ENCODE results near the gene KCNMB1. TPM values are rescaled to one million over a fixed set of nuclear protein-coding genes. Genes with fewer than 3 reads are reported as not detected.

The KCNMB1 gene
- polyA plus RNA-seq, 1 donor from 2014 or later = not detected

- Histone ChIP-seq H4K20me1 (ENCODE audit: insufficient read depth) (no peaks in the 10 kb centered on the region), H3K4me2 (ENCODE audit: low read length) (no peak overlapping the region), H3K27me3 (ENCODE audit: insufficient read depth, low read depth, low read length) (no peaks in the 10 kb centered on the region), H3K4me3 (ENCODE audit: low read length) (no peak overlapping the region), H3K27ac (ENCODE audit: low read length) (no peak overlapping the region), H3K79me2 (replicated peaks; ENCODE audit: insufficient read depth, low read length) (no peaks in the 10 kb centered on the region), H3K9me2 (ENCODE audit: insufficient read depth, low read length) (no peaks in the 10 kb centered on the region), H3K36me3 (ENCODE audit: insufficient read depth, low read length) (no peaks in the 10 kb centered on the region), H3K9me3 (ENCODE audit: low read length) (no peaks in the 10 kb centered on the region), H2AFZ (ENCODE audit: low read depth, low read length) (no peak overlapping the region), H3K9ac (ENCODE audit: low read length) (no peak overlapping the region), H3F3A (ENCODE audit: insufficient read depth, low read length, poor library complexity, severe bottlenecking) (no peaks in the 10 kb centered on the region)
- TF ChIP-seq EP300 (conservative IDR thresholded peaks at IDR 0.05; ENCODE audit: poor library complexity, severe bottlenecking) (no peak), EZH2 (IDR thresholded peaks at IDR 0.05; ENCODE audit: borderline replicate concordance, insufficient read depth, low read length, poor library complexity, severe bottlenecking) (no peak), MXI1 (conservative IDR thresholded peaks at IDR 0.05; ENCODE audit: poor library complexity, severe bottlenecking) (no peak), SMC3 (conservative IDR thresholded peaks at IDR 0.05; ENCODE audit: poor library complexity) (no peak), TAF1 (IDR thresholded peaks at IDR 0.05; ENCODE audit: low read depth) (no peak), RAD21 (conservative IDR thresholded peaks at IDR 0.05) (no peak), POLR2AphosphoS5 (IDR thresholded peaks at IDR 0.05) (no peak)
- TF ChIP-seq, protein P1, sequence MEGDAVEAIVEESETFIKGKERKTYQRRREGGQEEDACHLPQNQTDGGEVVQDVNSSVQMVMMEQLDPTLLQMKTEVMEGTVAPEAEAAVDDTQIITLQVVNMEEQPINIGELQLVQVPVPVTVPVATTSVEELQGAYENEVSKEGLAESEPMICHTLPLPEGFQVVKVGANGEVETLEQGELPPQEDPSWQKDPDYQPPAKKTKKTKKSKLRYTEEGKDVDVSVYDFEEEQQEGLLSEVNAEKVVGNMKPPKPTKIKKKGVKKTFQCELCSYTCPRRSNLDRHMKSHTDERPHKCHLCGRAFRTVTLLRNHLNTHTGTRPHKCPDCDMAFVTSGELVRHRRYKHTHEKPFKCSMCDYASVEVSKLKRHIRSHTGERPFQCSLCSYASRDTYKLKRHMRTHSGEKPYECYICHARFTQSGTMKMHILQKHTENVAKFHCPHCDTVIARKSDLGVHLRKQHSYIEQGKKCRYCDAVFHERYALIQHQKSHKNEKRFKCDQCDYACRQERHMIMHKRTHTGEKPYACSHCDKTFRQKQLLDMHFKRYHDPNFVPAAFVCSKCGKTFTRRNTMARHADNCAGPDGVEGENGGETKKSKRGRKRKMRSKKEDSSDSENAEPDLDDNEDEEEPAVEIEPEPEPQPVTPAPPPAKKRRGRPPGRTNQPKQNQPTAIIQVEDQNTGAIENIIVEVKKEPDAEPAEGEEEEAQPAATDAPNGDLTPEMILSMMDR (IDR thresholded peaks at IDR 0.05; ENCODE audit: poor library complexity, severe bottlenecking) = no peak
- TF ChIP-seq, protein P2, sequence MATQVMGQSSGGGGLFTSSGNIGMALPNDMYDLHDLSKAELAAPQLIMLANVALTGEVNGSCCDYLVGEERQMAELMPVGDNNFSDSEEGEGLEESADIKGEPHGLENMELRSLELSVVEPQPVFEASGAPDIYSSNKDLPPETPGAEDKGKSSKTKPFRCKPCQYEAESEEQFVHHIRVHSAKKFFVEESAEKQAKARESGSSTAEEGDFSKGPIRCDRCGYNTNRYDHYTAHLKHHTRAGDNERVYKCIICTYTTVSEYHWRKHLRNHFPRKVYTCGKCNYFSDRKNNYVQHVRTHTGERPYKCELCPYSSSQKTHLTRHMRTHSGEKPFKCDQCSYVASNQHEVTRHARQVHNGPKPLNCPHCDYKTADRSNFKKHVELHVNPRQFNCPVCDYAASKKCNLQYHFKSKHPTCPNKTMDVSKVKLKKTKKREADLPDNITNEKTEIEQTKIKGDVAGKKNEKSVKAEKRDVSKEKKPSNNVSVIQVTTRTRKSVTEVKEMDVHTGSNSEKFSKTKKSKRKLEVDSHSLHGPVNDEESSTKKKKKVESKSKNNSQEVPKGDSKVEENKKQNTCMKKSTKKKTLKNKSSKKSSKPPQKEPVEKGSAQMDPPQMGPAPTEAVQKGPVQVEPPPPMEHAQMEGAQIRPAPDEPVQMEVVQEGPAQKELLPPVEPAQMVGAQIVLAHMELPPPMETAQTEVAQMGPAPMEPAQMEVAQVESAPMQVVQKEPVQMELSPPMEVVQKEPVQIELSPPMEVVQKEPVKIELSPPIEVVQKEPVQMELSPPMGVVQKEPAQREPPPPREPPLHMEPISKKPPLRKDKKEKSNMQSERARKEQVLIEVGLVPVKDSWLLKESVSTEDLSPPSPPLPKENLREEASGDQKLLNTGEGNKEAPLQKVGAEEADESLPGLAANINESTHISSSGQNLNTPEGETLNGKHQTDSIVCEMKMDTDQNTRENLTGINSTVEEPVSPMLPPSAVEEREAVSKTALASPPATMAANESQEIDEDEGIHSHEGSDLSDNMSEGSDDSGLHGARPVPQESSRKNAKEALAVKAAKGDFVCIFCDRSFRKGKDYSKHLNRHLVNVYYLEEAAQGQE (IDR thresholded peaks at IDR 0.05; ENCODE audit: borderline replicate concordance) = no peak
Observed at GRCh38 chr5:170362656-170363055, 26.5 kb downstream of the KCNMB1 start.

GRCh38 chr5:170362102-170362501 is 27.1 kb downstream of the KCNMB1 start:
- Histone ChIP-seq H3K9ac (ENCODE audit: low read length) (no peak overlapping the region), H2AFZ (ENCODE audit: low read depth, low read length) (no peak overlapping the region), H3F3A (ENCODE audit: insufficient read depth, low read length, poor library complexity, severe bottlenecking) (no peaks in the 10 kb centered on the region), H3K27me3 (ENCODE audit: insufficient read depth, low read depth, low read length) (no peaks in the 10 kb centered on the region), H3K4me2 (ENCODE audit: low read length) (no peak overlapping the region), H3K36me3 (ENCODE audit: insufficient read depth, low read length) (no peaks in the 10 kb centered on the region), H3K4me3 (ENCODE audit: low read length) (no peak overlapping the region), H3K79me2 (replicated peaks; ENCODE audit: insufficient read depth, low read length) (no peaks in the 10 kb centered on the region), H4K20me1 (ENCODE audit: insufficient read depth) (no peaks in the 10 kb centered on the region), H3K27ac (ENCODE audit: low read length) (no peak overlapping the region), H3K9me3 (ENCODE audit: low read length) (no peaks in the 10 kb centered on the region), H3K9me2 (ENCODE audit: insufficient read depth, low read length) (no peaks in the 10 kb centered on the region)
- no peak for TF ChIP-seq EP300 (conservative IDR thresholded peaks at IDR 0.05; ENCODE audit: poor library complexity, severe bottlenecking)
- TF ChIP-seq, protein P1 (IDR thresholded peaks at IDR 0.05; ENCODE audit: poor library complexity, severe bottlenecking) = no peak
- TF ChIP-seq, protein P2 (IDR thresholded peaks at IDR 0.05; ENCODE audit: borderline replicate concordance) = no peak
- no peak for TF ChIP-seq SMC3 (conservative IDR thresholded peaks at IDR 0.05; ENCODE audit: poor library complexity)
- TF ChIP-seq EZH2 (IDR thresholded peaks at IDR 0.05; ENCODE audit: borderline replicate concordance, insufficient read depth, low read length, poor library complexity, severe bottlenecking) = no peak
- TF ChIP-seq MXI1 (conservative IDR thresholded peaks at IDR 0.05; ENCODE audit: poor library complexity, severe bottlenecking) = no peak
- TF ChIP-seq TAF1 (IDR thresholded peaks at IDR 0.05; ENCODE audit: low read depth) = no peak
- TF ChIP-seq RAD21 (conservative IDR thresholded peaks at IDR 0.05) = no peak
- no peak for TF ChIP-seq POLR2AphosphoS5 (IDR thresholded peaks at IDR 0.05)
